T follicular helper cell (primary cell): ENCODE results near the gene LARP1.

Experiments
- DNase-seq: peaks from one replicate; pipeline ENCODE4 v3.0.0-alpha.2; 2020; ENCODE audit warnings: low read depth

LARP1 gene

GRCh38 chr5:154761046-154761736 lies 6.0 kb downstream of the LARP1 start:
- DNase-seq, result peak; percentile 3

DNA sequence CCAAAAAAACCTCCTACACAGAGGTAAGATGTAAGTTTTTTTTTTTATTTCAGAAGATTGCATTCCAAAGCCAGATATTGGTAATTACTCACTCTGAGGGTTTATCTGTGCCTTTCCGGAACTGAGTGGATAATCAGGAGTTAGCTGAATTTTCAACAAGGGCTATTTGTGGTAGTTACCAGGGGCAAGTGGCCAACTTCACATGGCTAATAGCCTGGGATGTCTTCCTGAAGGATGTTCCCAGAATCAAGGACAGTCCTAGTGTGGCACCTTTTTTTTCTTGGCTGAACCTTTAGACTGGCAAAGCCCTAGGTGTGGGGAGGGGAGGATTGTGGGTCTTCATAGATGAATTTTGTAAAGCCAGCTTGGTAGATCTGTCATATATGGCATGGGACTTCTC lies 7.1 kb downstream of the LARP1 start:
- DNase-seq, result no peak

GRCh38 chr5:154762700-154763099 lies 7.5 kb downstream of the LARP1 start:
- DNase-seq, result no peak

GRCh38 chr5:154764967-154765366 lies 9.8 kb downstream of the LARP1 start:
- DNase-seq, result no peak

GRCh38 chr5:154765396-154765925 lies 10.3 kb downstream of the LARP1 start:
- DNase-seq, result no peak

DNA sequence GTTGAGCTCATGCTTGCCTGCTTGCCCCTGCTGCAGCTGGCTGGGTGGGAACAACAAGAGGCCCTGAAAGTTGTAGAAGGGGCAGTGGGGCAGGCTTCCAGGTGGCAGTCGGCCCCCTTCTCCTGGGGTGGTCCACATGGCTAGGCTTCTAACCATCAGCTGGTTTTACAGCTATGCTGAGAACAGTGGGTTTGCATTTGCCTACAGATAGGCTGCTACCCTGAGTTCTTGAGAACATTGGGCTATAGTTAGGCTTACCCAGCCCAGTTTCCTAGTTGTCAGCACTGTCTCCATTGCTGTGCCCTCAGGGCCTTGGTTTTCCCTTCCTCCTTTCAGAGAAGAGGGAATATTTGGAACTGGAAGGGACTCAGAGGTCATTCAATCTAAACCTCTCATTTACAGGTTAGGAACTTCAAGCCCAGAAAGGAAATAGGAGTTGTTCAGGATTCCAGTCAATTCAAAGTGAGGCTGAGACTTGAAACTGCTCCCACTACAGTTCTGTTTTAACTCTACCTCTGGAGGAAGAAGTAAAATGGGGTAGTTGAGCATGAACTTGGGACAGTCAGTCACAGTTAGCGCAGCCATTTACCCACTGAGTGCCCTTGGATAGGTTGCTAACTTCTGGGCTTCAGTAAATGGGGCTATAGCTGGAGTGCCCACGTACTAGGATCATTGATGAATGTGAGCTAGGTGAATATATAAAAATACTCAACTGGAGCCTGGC lies 11.5 kb downstream of the LARP1 start:
- DNase-seq, result no peak

- no peak for DNase-seq
Observed at GRCh38 chr5:154767576-154767975, 12.4 kb downstream of the LARP1 start.

GRCh38 chr5:154768207-154768606 lies 13.0 kb downstream of the LARP1 start:
- no peak for DNase-seq

GRCh38 chr5:154770111-154770510 lies 14.9 kb downstream of the LARP1 start:
- DNase-seq, result no peak

GRCh38 chr5:154771383-154771901 lies 16.3 kb downstream of the LARP1 start:
- no peak for DNase-seq

DNA sequence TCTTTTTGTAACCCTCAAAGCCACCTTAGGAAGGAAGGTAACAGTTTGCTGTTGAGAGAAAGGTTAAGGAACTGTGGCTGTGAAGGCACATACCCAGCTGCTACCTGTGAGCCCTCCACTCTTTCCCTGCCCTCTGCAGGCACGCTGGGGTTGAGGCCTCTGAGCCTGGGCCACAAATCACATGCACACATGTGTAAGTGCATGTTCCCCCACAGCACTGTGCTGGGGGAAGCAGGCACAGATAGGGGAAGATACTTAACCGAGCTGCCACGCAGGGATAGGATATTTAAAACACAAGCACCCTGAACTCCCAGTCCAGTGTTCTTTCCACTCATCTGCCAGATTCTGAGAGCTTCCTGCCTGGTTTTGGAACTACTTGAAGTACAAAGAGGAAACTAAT lies 18.1 kb downstream of the LARP1 start:
- no peak for DNase-seq

DNA sequence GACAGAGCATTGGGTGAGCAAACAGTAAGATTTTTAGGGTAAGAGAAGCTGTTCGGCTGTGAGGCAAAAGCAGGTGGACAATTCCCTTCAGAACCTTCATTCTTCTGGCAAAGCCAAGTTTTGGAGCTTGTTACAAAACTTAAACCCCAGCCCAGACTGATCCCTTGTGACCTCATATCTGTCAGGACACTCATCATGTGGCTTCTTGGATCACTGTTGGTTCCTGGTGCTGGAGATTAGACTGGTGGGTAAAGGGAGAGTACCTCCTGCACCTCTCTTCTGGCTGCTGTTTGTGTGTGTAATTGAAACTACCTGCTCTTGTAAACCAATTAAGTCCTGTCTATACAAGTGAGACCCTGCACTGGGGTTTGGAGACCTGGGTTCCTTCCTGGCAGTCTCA lies 21.0 kb downstream of the LARP1 start:
- no peak for DNase-seq

GRCh38 chr5:154778534-154778933 lies 23.4 kb downstream of the LARP1 start:
- no peak for DNase-seq

- DNase-seq, result no peak
Observed at GRCh38 chr5:154779105-154779504, 23.9 kb downstream of the LARP1 start.

- DNase-seq, result no peak
Observed at GRCh38 chr5:154780128-154780527, 25.0 kb downstream of the LARP1 start.

- DNase-seq, result no peak
Observed at GRCh38 chr5:154782326-154782725, 27.1 kb downstream of the LARP1 start.

DNA sequence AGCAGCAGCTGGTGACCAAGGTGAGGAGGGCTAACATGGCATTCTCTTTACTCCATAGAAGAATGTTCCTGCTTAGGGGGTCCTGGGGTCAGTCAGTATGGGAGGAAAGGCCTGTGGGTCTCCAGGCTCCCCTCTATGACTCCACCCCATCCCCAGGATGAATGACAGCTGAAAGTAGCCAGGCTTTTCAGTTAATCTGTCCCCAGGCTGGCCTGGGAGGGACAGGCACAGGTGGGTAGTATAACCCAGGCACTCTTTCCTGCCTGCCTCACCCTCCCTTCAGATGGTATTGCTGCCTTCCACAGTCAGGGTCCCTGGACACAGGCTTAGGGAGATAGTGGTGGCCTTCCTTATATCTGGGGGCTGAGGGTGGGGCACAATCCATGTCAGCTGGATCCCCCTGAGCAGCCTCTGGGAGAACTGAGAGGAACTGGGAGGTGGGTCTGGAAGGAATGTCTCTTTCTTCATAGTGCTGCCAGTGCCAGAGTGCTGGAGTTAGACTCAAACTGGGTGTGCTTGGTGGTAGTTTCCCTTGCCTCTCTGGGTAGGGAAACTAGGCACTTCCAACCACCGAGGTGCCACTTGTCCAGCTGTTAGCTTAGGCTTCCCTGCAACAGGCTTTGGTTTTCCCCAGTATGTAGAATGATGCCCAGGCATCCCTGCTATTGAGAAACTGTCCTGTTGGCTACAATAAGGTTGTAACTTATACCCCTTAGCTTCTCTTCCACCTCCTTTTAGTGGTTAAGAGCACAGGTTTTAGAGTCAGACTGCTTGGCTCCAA lies 27.8 kb downstream of the LARP1 start:
- no peak for DNase-seq

DNA sequence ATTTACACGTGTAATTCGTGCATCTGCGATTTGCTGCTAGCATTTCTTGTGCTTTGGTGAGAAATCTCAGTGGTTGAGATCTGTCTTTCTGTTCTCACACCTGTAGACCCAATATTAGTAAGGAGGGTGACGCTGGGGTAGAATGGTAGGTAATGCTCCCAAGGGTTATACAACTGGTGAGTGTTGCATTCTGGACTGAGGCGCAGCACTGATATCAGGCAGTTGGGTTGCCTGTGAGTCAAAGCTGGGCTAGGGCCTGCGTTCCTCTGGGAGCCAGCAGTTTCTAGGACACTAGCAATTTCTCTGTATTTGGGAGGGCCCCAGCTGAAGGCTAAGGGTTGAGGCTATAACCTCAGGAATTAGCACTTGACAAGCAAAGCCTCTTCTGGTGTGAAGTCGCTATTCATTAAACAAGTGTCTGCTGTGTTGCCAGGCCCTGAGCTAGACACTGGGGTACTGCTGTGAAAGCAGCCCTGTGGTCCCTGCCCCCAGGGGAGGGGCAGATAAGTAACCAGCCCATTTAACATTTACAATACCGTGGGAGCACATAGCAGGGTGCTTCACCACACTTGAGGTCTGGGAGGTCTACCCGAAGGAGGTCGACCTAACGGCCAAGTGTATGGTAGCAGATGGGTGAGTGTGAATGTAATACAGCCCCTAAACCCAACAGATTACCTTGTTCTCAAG lies 28.7 kb downstream of the LARP1 start:
- no peak for DNase-seq

GRCh38 chr5:154784856-154785255 lies 29.7 kb downstream of the LARP1 start:
- DNase-seq, result no peak

DNA sequence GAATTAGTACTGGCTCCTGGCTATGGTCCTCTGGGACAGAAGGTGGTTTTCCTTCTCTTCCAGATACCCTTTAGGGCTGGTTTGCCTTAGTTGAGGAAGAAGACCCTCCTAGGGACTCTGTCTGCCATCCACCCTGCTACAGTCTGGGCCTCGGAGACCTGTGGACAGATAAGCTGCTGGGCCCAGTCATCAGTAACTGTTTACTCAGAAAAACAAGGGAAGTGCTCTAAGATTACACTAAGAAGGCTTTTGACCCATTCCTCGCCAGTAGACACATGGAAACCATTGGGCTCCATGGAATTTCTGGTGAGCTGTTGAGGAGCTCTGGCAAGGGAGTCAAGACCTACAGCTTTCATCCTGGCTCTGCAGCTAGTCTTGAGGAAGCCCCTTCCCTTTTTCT lies 31.2 kb downstream of the LARP1 start:
- no peak for DNase-seq

GRCh38 chr5:154788212-154788611 lies 33.0 kb downstream of the LARP1 start:
- DNase-seq, result no peak

DNA sequence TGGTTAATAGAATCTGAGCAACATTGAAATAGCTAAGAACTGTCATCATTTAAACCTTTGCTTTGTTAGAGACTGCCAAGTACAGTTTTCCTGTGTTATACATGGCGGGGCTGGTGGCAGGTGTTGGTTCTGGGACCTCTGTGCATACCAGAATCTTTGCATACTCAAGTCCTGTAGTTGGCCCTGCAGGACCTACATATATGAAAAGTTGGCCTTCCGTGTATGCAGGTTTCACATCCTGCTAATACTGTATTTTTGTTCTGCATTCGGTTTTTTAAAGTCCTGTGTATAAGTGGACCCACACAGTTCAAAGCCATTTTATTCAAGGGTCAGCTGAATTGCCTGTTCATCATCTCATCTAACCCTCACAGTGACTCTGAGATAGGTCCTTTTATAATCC lies 36.4 kb downstream of the LARP1 start:
- DNase-seq, result no peak
